T-helper 17 cell (primary cell): Measurements from ENCODE around the gene OR56B4. TPM values are rescaled to one million over a fixed set of nuclear protein-coding genes. Genes with fewer than 3 reads are reported as not detected.

ENCODE experiments used
- total RNA-seq, 4 donors: library from RNA in 2 of 4; stranded (reverse) in 2 of 4; gene quantifications; one replicate each; pipeline ENCODE4 v1.2.3 and lab custom pipeline; 2022 to 2026

OR56B4 gene
- total RNA-seq, 2 donors from 2014 or later = not detected

Other genes with a start within 250 kb of the OR56B4 start
- gene OR52E8, start 250.0 kb upstream of the OR56B4 start, total RNA-seq = not detected
- gene OR52E4, start 227.1 kb upstream of the OR56B4 start, total RNA-seq = not detected
- gene OR52E5, start 214.5 kb upstream of the OR56B4 start, total RNA-seq = not detected
- gene OR56A3, start 165.4 kb upstream of the OR56B4 start, total RNA-seq = not detected
- not detected for gene OR56A5, start 139.2 kb upstream of the OR56B4 start, total RNA-seq
- gene OR52L1, start 120.7 kb upstream of the OR56B4 start, total RNA-seq = not detected
- gene OR56A4, start 100.7 kb upstream of the OR56B4 start, total RNA-seq = under 1 TPM in 1 of 2 donors, not detected in 1; 0.10 TPM
- gene OR56A1, start 76.9 kb upstream of the OR56B4 start, total RNA-seq = not detected
- not detected for gene OR52B2, start 62.6 kb downstream of the OR56B4 start, total RNA-seq
- gene OR52W1, start 91.5 kb downstream of the OR56B4 start, total RNA-seq = not detected
- gene C11orf42, start 97.9 kb downstream of the OR56B4 start, total RNA-seq = not detected
- 10 to 100 TPM; 27.6 to 33.8 TPM for gene FHIP1B, start 127.0 kb downstream of the OR56B4 start, total RNA-seq
- gene CNGA4, start 131.4 kb downstream of the OR56B4 start, total RNA-seq = under 1 TPM; 0.15 to 0.23 TPM
- not detected for gene CCKBR, start 152.2 kb downstream of the OR56B4 start, total RNA-seq
- gene CAVIN3, start 212.8 kb downstream of the OR56B4 start, total RNA-seq = not detected